HepG2 (cell line): ENCODE data around the gene PRKRIP1. TPM values are rescaled to one million over a fixed set of nuclear protein-coding genes. Genes with fewer than 3 reads are reported as not detected.

Source experiments
- AKNA ChIP-seq: sonication (generic); formaldehyde crosslinking; IDR thresholded peaks from 2 replicates; pipeline ENCODE4 v1.4.0; 2020; ENCODE audit warnings: missing genetic modification reagents, borderline replicate concordance
- CCDC6 ChIP-seq: sonication (generic); formaldehyde crosslinking; IDR thresholded peaks from 2 replicates; pipeline ENCODE4 v1.8.1; 2022; ENCODE audit warnings: mild to moderate bottlenecking, missing genetic modification reagents, moderate library complexity
- CEBPB ChIP-seq: IDR thresholded peaks from 2 replicates; pipeline ENCODE4 v1.6.1; 2011; ENCODE audit warnings: low read depth, low read length, improper control_type of control experiment, borderline replicate concordance
- IRF1 ChIP-seq: sonication (generic); formaldehyde crosslinking; IDR thresholded peaks from 2 replicates; pipeline ENCODE4 v1.4.0; 2020; ENCODE audit warnings: low read depth, mild to moderate bottlenecking, missing genetic modification reagents
- NCOA1 ChIP-seq: sonication (generic); formaldehyde crosslinking; IDR thresholded peaks from 2 replicates; pipeline ENCODE4 v1.9.0; 2021; ENCODE audit warnings: missing genetic modification reagents
- SMARCC2 ChIP-seq: fragments of 450-650 bp; IDR thresholded peaks from 2 replicates; pipeline ENCODE4 v1.6.1; 2017; ENCODE audit warnings: antibody characterized with exemption, mild to moderate bottlenecking
- SMARCE1 ChIP-seq: fragments of 450-650 bp; IDR thresholded peaks from 2 replicates; pipeline ENCODE4 v1.6.1; 2017; ENCODE audit warnings: borderline replicate concordance
- TMF1 ChIP-seq: sonication (generic); formaldehyde crosslinking; IDR thresholded peaks from 2 replicates; pipeline ENCODE4 v1.8.1; 2022; ENCODE audit warnings: low read depth, missing genetic modification reagents
- UBTF ChIP-seq: sonication (generic); formaldehyde crosslinking; IDR thresholded peaks from 2 replicates; pipeline ENCODE4 v1.4.0; 2020; ENCODE audit warnings: mild to moderate bottlenecking, missing genetic modification reagents
- ZNF235 ChIP-seq: sonication (generic); formaldehyde crosslinking; IDR thresholded peaks from 2 replicates; pipeline ENCODE4 v1.8.1; 2023; ENCODE audit warnings: mild to moderate bottlenecking, missing genetic modification reagents, borderline replicate concordance
- ZNF512B ChIP-seq: sonication (generic); formaldehyde crosslinking; IDR thresholded peaks from 2 replicates; pipeline ENCODE4 v1.5.1; 2020; ENCODE audit warnings: missing genetic modification reagents, mild to moderate bottlenecking, borderline replicate concordance
- polyA plus RNA-seq, 8 experiments: library from polyadenylated mRNA; depleted of rRNA in 3 of 8; stranded (reverse) in 7 of 8; unstranded in 1 of 8; fragments of >200 nt; fragmentation: Illumina TruSeq in 4 of 8; extraction: Trizol in 4 of 8; gene quantifications; 2 replicates each; pipeline versions ENCODE4 v1.2.1 to v1.2.3, GENCODE V29; 2011 to 2016; ENCODE audit warnings: low read depth in 4 of 8, missing spikeins in 1 of 8, mixed read lengths in 1 of 8; ENCODE audit not compliant: insufficient read depth in 1 of 8
- total RNA-seq, 5 experiments: library from RNA; depleted of rRNA; stranded (reverse); fragments of >200 nt; fragmentation: Illumina TruSeq; extraction: Trizol; gene quantifications; 2 replicates each; pipeline ENCODE4 v1.2.3, GENCODE V29; 2016; ENCODE audit warnings: low read depth in 1 of 5

PRKRIP1 gene
- total and polyA plus RNA-seq, 2 of the 13 experiments (the other 11 are each of a cell fraction or from before 2014, with no cell fraction given), result 13.2 to 16.8 TPM

GRCh38 chr7:102413611-102414010, 17.4 kb downstream of the PRKRIP1 start (continued):
- TF ChIP-seq AKNA (CRISPR knock-in tag) (no peak), CEBPB (no peak), NCOA1 (CRISPR knock-in tag) (no peak), IRF1 (CRISPR knock-in tag) (no peak), ZNF512B (CRISPR knock-in tag) (no peak), CCDC6 (CRISPR knock-in tag) (no peak), SMARCC2 (no peak), UBTF (CRISPR knock-in tag) (no peak), ZNF235 (CRISPR knock-in tag) (no peak), TMF1 (CRISPR knock-in tag) (no peak), SMARCE1 (no peak)
